ENCODE measurements around the gene SORCS3. TPM values are rescaled to one million over a fixed set of nuclear protein-coding genes. Genes with fewer than 3 reads are reported as not detected.

The SORCS3 gene
- total RNA-seq, 1 experiment from 2014 or later, result not detected

- CTCF ChIA-PET, result no interaction called here
- intact Hi-C loops (cut with micrococcal nuclease; ENCODE audit: unreplicated experiment), result no loop called here
- H3K9me2 ChIP-seq (ENCODE audit: insufficient read depth), result no peaks in the 10 kb centered on the region
Measured at GRCh38 chr10:104676874-104677273, 35.8 kb downstream of the SORCS3 start.

GRCh38 chr10:104678658-104679057, 37.6 kb downstream of the SORCS3 start:
- TF ChIP-seq EZH2 (IDR thresholded peaks at IDR 0.05; ENCODE audit: low read depth), result no peak
- TF ChIP-seq CTCF (conservative IDR thresholded peaks at IDR 0.05), result no peak
- BruUV-seq (replicated peaks), result no TSS peak
- Histone ChIP-seq H4K20me1 (ENCODE audit: insufficient read depth) (no peaks in the 10 kb centered on the region), H3K36me3 (ENCODE audit: low read depth) (no peaks in the 10 kb centered on the region), H3K27me3 (ENCODE audit: insufficient read depth, low read depth) (no peaks in the 10 kb centered on the region), H3K9me3 (ENCODE audit: insufficient read depth, low read depth) (no peaks in the 10 kb centered on the region), H3K27ac (no peak overlapping the region), H3K4me2 (no peak overlapping the region), H2AFZ (no peak overlapping the region), H3K4me1 (replicated peaks; ENCODE audit: insufficient read depth) (no peaks in the 10 kb centered on the region), H3K4me3 (no peak overlapping the region), H3K79me2 (ENCODE audit: low read depth) (no peaks in the 10 kb centered on the region), H3K9me2 (ENCODE audit: insufficient read depth) (no peaks in the 10 kb centered on the region), H3F3A (ENCODE audit: insufficient read depth, low read depth) (no peaks in the 10 kb centered on the region)
- POLR2A ChIA-PET (ENCODE audit: unreplicated experiment), result no interaction called here
- intact Hi-C loops (cut with micrococcal nuclease; ENCODE audit: unreplicated experiment), result no loop called here
- CTCF ChIA-PET, result interaction anchor here (0.5 kb wide), 1 partner anchor 15 kb away, joined by 4 read pairs; no protein-coding TSS in a partner anchor
- no peak for DNase-seq

More at GRCh38 chr10:104676874-104677273, 35.8 kb downstream of the SORCS3 start:
- no peak overlapping the region for H3K4me2 ChIP-seq
- H3K27me3 ChIP-seq (ENCODE audit: insufficient read depth, low read depth), result no peaks in the 10 kb centered on the region
- no peak for DNase-seq
- H3K27ac ChIP-seq, result no peak overlapping the region
- no peaks in the 10 kb centered on the region for H3K9me3 ChIP-seq (ENCODE audit: insufficient read depth, low read depth)
- no TSS peak for BruUV-seq (replicated peaks)
- no peaks in the 10 kb centered on the region for H3K36me3 ChIP-seq (ENCODE audit: low read depth)
- H3K79me2 ChIP-seq (ENCODE audit: low read depth), result no peaks in the 10 kb centered on the region
- TF ChIP-seq EZH2 (IDR thresholded peaks at IDR 0.05; ENCODE audit: low read depth), result no peak
- TF ChIP-seq CTCF (conservative IDR thresholded peaks at IDR 0.05), result no peak
- no peak overlapping the region for H3K4me3 ChIP-seq
- H4K20me1 ChIP-seq (ENCODE audit: insufficient read depth), result no peaks in the 10 kb centered on the region
- H3K4me1 ChIP-seq (replicated peaks; ENCODE audit: insufficient read depth), result no peaks in the 10 kb centered on the region
- POLR2A ChIA-PET (ENCODE audit: unreplicated experiment), result no interaction called here
- H3F3A ChIP-seq (ENCODE audit: insufficient read depth, low read depth), result no peaks in the 10 kb centered on the region
- H2AFZ ChIP-seq, result no peak overlapping the region

- Histone ChIP-seq H2AFZ (no peak overlapping the region), H3K4me3 (no peak overlapping the region), H3K9me3 (ENCODE audit: insufficient read depth, low read depth) (no peaks in the 10 kb centered on the region), H3K27me3 (ENCODE audit: insufficient read depth, low read depth) (no peaks in the 10 kb centered on the region), H3K27ac (no peak overlapping the region), H3K4me1 (replicated peaks; ENCODE audit: insufficient read depth) (no peaks in the 10 kb centered on the region), H3K4me2 (no peak overlapping the region), H3K79me2 (ENCODE audit: low read depth) (no peaks in the 10 kb centered on the region), H4K20me1 (ENCODE audit: insufficient read depth) (no peaks in the 10 kb centered on the region), H3F3A (ENCODE audit: insufficient read depth, low read depth) (no peaks in the 10 kb centered on the region), H3K36me3 (ENCODE audit: low read depth) (no peaks in the 10 kb centered on the region), H3K9me2 (ENCODE audit: insufficient read depth) (no peaks in the 10 kb centered on the region)
- BruUV-seq (replicated peaks), result no TSS peak
- ChIA-PET CTCF (no interaction called here), POLR2A (ENCODE audit: unreplicated experiment) (no interaction called here)
- intact Hi-C loops (cut with micrococcal nuclease; ENCODE audit: unreplicated experiment), result no loop called here
- TF ChIP-seq EZH2 (IDR thresholded peaks at IDR 0.05; ENCODE audit: low read depth) (no peak), CTCF (conservative IDR thresholded peaks at IDR 0.05) (no peak)
- no peak for DNase-seq
Measured at GRCh38 chr10:104680467-104681401, 39.6 kb downstream of the SORCS3 start.
